HG03135 (cell line): ENCODE results near the gene PEPD.

Experiments used
- ATAC-seq: cut with Tn5 transposase; IDR thresholded peaks from one replicate; pipeline ENCODE4 v1.9.1; 2021; ENCODE audit warnings: mild to moderate bottlenecking, moderate library complexity; ENCODE audit not compliant: unreplicated experiment

PEPD gene

GRCh38 chr19:33390101-33390907, 131.3 kb downstream of the PEPD start:
- ATAC-seq: no peak

- no peak for ATAC-seq
These were observed 132.0 kb downstream of the PEPD start for GRCh38 chr19:33389421-33390100.

- no peak for ATAC-seq
These were observed 132.7 kb downstream of the PEPD start for GRCh38 chr19:33388725-33389420.

- ATAC-seq: no peak
These were observed 133.3 kb downstream of the PEPD start for GRCh38 chr19:33388231-33388724.

- ATAC-seq: no peak
These were observed 134.0 kb downstream of the PEPD start for GRCh38 chr19:33387351-33388230.

- no peak for ATAC-seq
These were observed 135.2 kb downstream of the PEPD start for GRCh38 chr19:33386361-33386858.

GRCh38 chr19:33385956-33386355, 135.6 kb downstream of the PEPD start:
- ATAC-seq: no peak

GRCh38 chr19:33384983-33385382, 136.6 kb downstream of the PEPD start:
- ATAC-seq: no peak

- no peak for ATAC-seq
These were observed 137.8 kb downstream of the PEPD start for GRCh38 chr19:33383720-33384292.

GRCh38 chr19:33382982-33383381, 138.6 kb downstream of the PEPD start:
- no peak for ATAC-seq

GRCh38 chr19:33382006-33382405, 139.6 kb downstream of the PEPD start:
- ATAC-seq: no peak

- ATAC-seq: no peak
These were observed 140.5 kb downstream of the PEPD start for GRCh38 chr19:33381101-33381500.

GRCh38 chr19:33379151-33379829, 142.3 kb downstream of the PEPD start:
- ATAC-seq: no peak

- no peak for ATAC-seq
These were observed 143.8 kb downstream of the PEPD start for GRCh38 chr19:33377586-33378475.

GRCh38 chr19:33376941-33377557, 144.5 kb downstream of the PEPD start:
- ATAC-seq: no peak

GRCh38 chr19:33376423-33376822, 145.2 kb downstream of the PEPD start:
- ATAC-seq: no peak

- ATAC-seq: no peak
These were observed 145.8 kb downstream of the PEPD start for GRCh38 chr19:33375837-33376159.

- ATAC-seq: no peak
These were observed 146.3 kb downstream of the PEPD start for GRCh38 chr19:33375156-33375836.
